Lung (tissue), 12 donors: ENCODE data around the gene NECAB3. TPM values are rescaled to one million over a fixed set of nuclear protein-coding genes. Genes with fewer than 3 reads are reported as not detected.

Experiments
- ATAC-seq: fragments of 200-7000 bp; cut with Tn5 transposase; one replicate; pipeline ENCODE4 v1.9.1; 2020; ENCODE audit warnings: moderate number of reproducible peaks; ENCODE audit not compliant: insufficient read depth, low FRiP score
- DNase-seq, 3 donors: peaks; one replicate each; pipeline ENCODE4 v3.0.0-alpha.2; 2013 to 2017
- H3K27ac ChIP-seq, 2 donors: one replicate each; pipeline ENCODE4 v1.5.1; 2013; ENCODE audit warnings: mild to moderate bottlenecking in 2 of 2, moderate library complexity in 2 of 2, control low read depth in 1 of 2, inconsistent platforms in 1 of 2, low read depth in 1 of 2, low read length in 1 of 2
- H3K27me3 ChIP-seq, 3 donors: one replicate each; pipeline ENCODE4 v1.5.1; 2013; ENCODE audit warnings: low read length in 2 of 3; ENCODE audit not compliant: control insufficient read depth in 3 of 3, insufficient read depth in 3 of 3
- H3K36me3 ChIP-seq, 4 donors: one replicate each; pipeline ENCODE4 v1.5.1; 2013; ENCODE audit warnings: low read length in 4 of 4, mild to moderate bottlenecking in 1 of 4, moderate library complexity in 1 of 4; ENCODE audit not compliant: control insufficient read depth in 4 of 4, insufficient read depth in 4 of 4
- H3K4me1 ChIP-seq, 5 donors: one replicate each; pipeline ENCODE4 v1.5.1; 2013; ENCODE audit warnings: low read length in 5 of 5, mild to moderate bottlenecking in 2 of 5, moderate library complexity in 1 of 5; ENCODE audit not compliant: control insufficient read depth in 5 of 5, insufficient read depth in 5 of 5
- H3K4me3 ChIP-seq: one replicate; pipeline ENCODE4 v1.5.1; 2013; ENCODE audit warnings: mild to moderate bottlenecking, control low read depth, moderate library complexity
- H3K9ac ChIP-seq, 2 donors: one replicate each; pipeline ENCODE4 v1.5.1; 2013; ENCODE audit warnings: low read length in 2 of 2, control low read depth in 1 of 2; ENCODE audit not compliant: insufficient read depth in 1 of 2
- H3K9me3 ChIP-seq, 4 donors: one replicate each; pipeline ENCODE4 v1.5.1; 2013; ENCODE audit warnings: low read length in 3 of 4, mild to moderate bottlenecking in 1 of 4, moderate library complexity in 1 of 4; ENCODE audit not compliant: control insufficient read depth in 4 of 4, insufficient read depth in 3 of 4
- WGBS, 2 donors: extraction: QIAGEN DNeasy Blood & Tissue Kit; methylation state at CpG; one replicate each; pipeline ENCODE4 v1.1.7; 2013; 5-methylcytosine and 5-hydroxymethylcytosine counted together
- polyA plus RNA-seq, 2 donors: library from polyadenylated mRNA; stranded (reverse); fragments of 200-250 nt; gene quantifications; one replicate each; pipeline ENCODE4 v1.2.1, GENCODE V29; 2013
- total RNA-seq, 2 donors: library from RNA; depleted of rRNA in 1 of 2; stranded (reverse); fragments of >200 nt in 1 of 2; gene quantifications; one replicate each; pipeline ENCODE4 v1.2.1, GENCODE V29; 2014 to 2021
- TF ChIP-seq, protein P1 (sequence below): IDR thresholded peaks from 2 replicates; pipeline ENCODE4 v1.5.1; 2012; ENCODE audit warnings: mild to moderate bottlenecking; ENCODE audit errors: control extremely low read depth, extremely low read depth
- donor health status: control.
- donor health status: control.
- donor health status: Bipolar disorder and iron deficiency.
- donor health status: healthy.
- donor health status: DM: yes; HTN: yes; CAD: no.

The NECAB3 gene
- total and polyA plus RNA-seq, 4 donors, result 21.2 to 127 (median 72.2) TPM

DNA sequence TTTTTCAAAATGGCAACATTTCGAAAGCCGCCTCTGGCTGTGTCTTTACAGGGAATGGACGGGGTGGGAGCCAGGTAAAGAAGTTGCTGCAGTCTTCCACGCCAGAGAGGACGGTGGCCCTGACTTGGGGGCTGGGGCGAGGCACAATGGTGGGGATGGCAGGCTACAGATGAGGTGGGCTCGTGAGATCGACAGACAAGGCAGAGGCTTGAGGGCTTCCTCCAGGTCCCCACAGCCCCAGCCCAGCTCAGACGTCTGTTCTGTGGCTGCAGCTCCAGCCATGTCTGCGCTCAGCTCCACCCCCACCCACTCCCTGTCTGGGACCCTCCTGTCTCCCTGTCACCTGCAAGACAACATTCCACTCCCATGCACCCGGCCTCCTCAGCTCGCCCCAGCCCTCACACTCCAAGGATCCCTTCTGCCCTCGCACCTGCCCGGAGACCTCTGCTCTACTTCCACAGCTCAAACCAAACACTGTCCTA is 19.5 kb downstream of the NECAB3 start:
- peak overlapping the region in 1 of 2 donors; percentile 60 for H3K27ac ChIP-seq
- H3K9ac ChIP-seq, result no peak overlapping the region
- TF ChIP-seq, protein P1, sequence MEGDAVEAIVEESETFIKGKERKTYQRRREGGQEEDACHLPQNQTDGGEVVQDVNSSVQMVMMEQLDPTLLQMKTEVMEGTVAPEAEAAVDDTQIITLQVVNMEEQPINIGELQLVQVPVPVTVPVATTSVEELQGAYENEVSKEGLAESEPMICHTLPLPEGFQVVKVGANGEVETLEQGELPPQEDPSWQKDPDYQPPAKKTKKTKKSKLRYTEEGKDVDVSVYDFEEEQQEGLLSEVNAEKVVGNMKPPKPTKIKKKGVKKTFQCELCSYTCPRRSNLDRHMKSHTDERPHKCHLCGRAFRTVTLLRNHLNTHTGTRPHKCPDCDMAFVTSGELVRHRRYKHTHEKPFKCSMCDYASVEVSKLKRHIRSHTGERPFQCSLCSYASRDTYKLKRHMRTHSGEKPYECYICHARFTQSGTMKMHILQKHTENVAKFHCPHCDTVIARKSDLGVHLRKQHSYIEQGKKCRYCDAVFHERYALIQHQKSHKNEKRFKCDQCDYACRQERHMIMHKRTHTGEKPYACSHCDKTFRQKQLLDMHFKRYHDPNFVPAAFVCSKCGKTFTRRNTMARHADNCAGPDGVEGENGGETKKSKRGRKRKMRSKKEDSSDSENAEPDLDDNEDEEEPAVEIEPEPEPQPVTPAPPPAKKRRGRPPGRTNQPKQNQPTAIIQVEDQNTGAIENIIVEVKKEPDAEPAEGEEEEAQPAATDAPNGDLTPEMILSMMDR, result no peak
- no peaks in the 10 kb centered on the region for H3K27me3 ChIP-seq
- DNase-seq (peak in 2 of 3 donors; percentile 41 to 43), ATAC-seq (no peak)
- no peak overlapping the region for H3K4me3 ChIP-seq
- H3K4me1 ChIP-seq, result peaks cover 0 to 18% (median 0%) of the 10 kb centered on the region in 5 donors
- H3K9me3 ChIP-seq, result no peaks in the 10 kb centered on the region
- WGBS, 2 donors, result 65 to 74% methylated on average over 14 of the region's 14 CpGs
- H3K36me3 ChIP-seq, result peaks cover 0 to 16% (median 6%) of the 10 kb centered on the region in 4 donors

DNA sequence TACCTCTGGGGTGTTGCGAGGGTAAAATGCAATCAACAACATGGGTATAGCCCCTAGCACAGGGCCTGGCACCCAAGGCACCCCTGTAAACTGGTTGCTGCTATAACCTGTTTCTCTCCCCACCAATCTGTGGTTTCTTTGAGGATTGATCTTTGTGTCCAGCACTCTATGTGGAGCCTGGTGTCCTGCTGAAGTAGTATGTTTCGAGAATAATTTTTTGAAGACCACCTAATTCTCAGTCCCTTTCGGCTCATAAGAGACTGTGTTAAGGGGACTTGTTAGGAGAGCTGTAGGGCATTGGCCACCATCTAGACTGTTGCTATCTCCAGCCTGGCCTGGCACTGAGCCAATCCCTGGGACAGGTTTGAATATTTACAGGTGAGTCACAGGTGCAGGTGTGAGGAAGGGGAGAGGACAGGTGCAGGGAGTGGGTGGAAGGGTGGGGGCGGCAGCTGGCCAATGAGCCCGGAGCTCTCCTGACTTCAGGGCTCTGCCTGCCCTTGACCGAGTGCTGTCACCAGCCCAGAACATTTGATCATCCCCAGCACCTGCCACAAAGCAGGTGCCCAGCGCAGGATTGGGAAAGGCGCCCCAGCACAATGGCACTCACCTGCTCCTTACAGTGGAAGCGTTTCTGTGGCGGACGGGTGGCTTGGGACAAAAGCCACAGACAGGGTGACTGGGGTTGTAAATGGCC is 20.2 kb downstream of the NECAB3 start:
- Histone ChIP-seq H3K4me3 (no peak overlapping the region), H3K9ac (no peak overlapping the region), H3K27me3 (no peaks in the 10 kb centered on the region), H3K27ac (peak overlapping the region in 1 of 2 donors; percentile 60), H3K4me1 (peaks cover 0 to 25% (median 0%) of the 10 kb centered on the region in 5 donors), H3K9me3 (no peaks in the 10 kb centered on the region), H3K36me3 (peaks cover 0 to 9% (median 4%) of the 10 kb centered on the region in 4 donors)
- TF ChIP-seq, protein P1, result no peak
- peak; percentile 53 to 77 (median 66) for DNase-seq
- WGBS, 2 donors, result 69 to 81% methylated on average over 11 of the region's 11 CpGs
- peak; percentile 35 for ATAC-seq

DNA sequence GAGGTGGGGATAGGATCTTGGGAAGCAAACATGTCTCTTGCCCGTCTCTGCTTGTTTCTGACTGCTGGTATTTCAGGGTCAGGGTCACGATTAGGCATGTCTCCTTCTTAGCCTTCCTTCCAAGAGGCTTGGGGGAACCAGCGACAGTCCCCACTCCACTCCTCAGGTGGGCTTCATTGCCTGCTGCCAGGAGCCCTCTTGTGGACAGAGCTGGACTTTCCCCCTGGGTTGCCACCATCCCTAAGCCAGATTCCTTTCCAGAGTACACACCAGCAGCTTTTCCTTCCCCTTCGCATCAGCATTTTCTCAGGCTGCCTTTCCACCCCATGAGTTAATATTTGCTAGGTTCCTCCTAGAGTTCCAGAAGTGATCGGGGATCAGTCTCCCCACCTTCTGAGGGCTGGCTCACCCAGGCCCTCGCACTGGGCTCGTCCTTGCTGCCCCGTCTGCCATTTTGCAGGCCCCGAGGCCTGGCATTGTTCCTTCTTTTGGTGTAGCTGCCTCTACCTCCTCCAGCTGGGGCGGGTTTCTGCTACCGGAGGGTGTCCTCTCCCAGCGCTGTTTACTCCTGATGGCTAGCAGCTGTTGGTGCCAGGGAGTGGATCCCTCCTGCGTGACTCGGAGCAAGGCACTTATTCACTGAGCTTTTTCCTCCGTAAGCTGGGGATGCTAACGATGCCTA is 20.9 kb downstream of the NECAB3 start:
- ATAC-seq, result no peak
- H3K36me3 ChIP-seq, result peaks cover 0 to 7% (median 3%) of the 10 kb centered on the region in 4 donors
- H3K27me3 ChIP-seq, result no peaks in the 10 kb centered on the region
- peak; percentile 81 to 85 (median 82) for DNase-seq
- peak overlapping the region in 1 of 2 donors; percentile 57 for H3K27ac ChIP-seq
- no peaks in the 10 kb centered on the region for H3K9me3 ChIP-seq
- no peak overlapping the region for H3K9ac ChIP-seq
- TF ChIP-seq, protein P1, result peak; percentile 69
- no peak overlapping the region for H3K4me3 ChIP-seq
- 47 to 59% methylated on average over 16 of the region's 16 CpGs for WGBS, 2 donors
- H3K4me1 ChIP-seq, result peaks cover 0 to 32% (median 4%) of the 10 kb centered on the region in 5 donors
